HG02885 (cell line): Measurements from ENCODE around the gene DCAF6.
"Not testable (repeated sequence)": the region's sequence is repeated elsewhere in the genome, so short reads cannot be mapped to it uniquely, and the experiment has no call there.

Source experiments
- ATAC-seq: cut with Tn5 transposase; IDR thresholded peaks from one replicate; pipeline ENCODE4 v1.9.1; 2021; ENCODE audit warnings: mild to moderate bottlenecking; ENCODE audit not compliant: unreplicated experiment, poor library complexity

The DCAF6 gene

GRCh38 chr1:168004531-168004930 lies 68.0 kb downstream of the DCAF6 start:
- ATAC-seq: no peak

- no peak for ATAC-seq
Observed at GRCh38 chr1:168005529-168005928, 69.0 kb downstream of the DCAF6 start.

- ATAC-seq: no peak
Observed at GRCh38 chr1:168007691-168008090, 71.2 kb downstream of the DCAF6 start.

GRCh38 chr1:168008595-168008994 lies 72.1 kb downstream of the DCAF6 start:
- no peak for ATAC-seq

- no peak for ATAC-seq
Observed at GRCh38 chr1:168009322-168009721, 72.8 kb downstream of the DCAF6 start.

- no peak for ATAC-seq
Observed at GRCh38 chr1:168019407-168019806, 82.9 kb downstream of the DCAF6 start.

GRCh38 chr1:168031198-168031597 lies 94.7 kb downstream of the DCAF6 start:
- no peak for ATAC-seq

- peak; percentile 26 for ATAC-seq
Observed at GRCh38 chr1:168031627-168032026, 95.1 kb downstream of the DCAF6 start.

- ATAC-seq: peak; percentile 85
Observed at GRCh38 chr1:168032029-168032428, 95.5 kb downstream of the DCAF6 start.

GRCh38 chr1:168035345-168035744 lies 98.9 kb downstream of the DCAF6 start:
- ATAC-seq: no peak

GRCh38 chr1:168042362-168042761 lies 105.9 kb downstream of the DCAF6 start:
- no peak for ATAC-seq

GRCh38 chr1:168045311-168045710 lies 108.8 kb downstream of the DCAF6 start:
- no peak for ATAC-seq

- no peak for ATAC-seq
Observed at GRCh38 chr1:168050307-168050706, 113.8 kb downstream of the DCAF6 start.

- no peak for ATAC-seq
Observed at GRCh38 chr1:168050880-168051279, 114.4 kb downstream of the DCAF6 start.

- ATAC-seq: no peak
Observed at GRCh38 chr1:168053681-168054080, 117.2 kb downstream of the DCAF6 start.

- no peak for ATAC-seq
Observed at GRCh38 chr1:168054117-168054516, 117.6 kb downstream of the DCAF6 start.

GRCh38 chr1:168056152-168056551 lies 119.7 kb downstream of the DCAF6 start:
- ATAC-seq: not testable (repeated sequence)

GRCh38 chr1:168057355-168057754 lies 120.9 kb downstream of the DCAF6 start:
- no peak for ATAC-seq

GRCh38 chr1:168057921-168058320 lies 121.4 kb downstream of the DCAF6 start:
- ATAC-seq: no peak

- ATAC-seq: no peak
Observed at GRCh38 chr1:168064216-168064615, 127.7 kb downstream of the DCAF6 start.

- no peak for ATAC-seq
Observed at GRCh38 chr1:168065506-168065905, 129.0 kb downstream of the DCAF6 start.

GRCh38 chr1:168069384-168069783 lies 132.9 kb downstream of the DCAF6 start:
- no peak for ATAC-seq

GRCh38 chr1:168079761-168080160 lies 143.3 kb downstream of the DCAF6 start:
- no peak for ATAC-seq
